ENCODE results near the gene SLC2A2. TPM values are rescaled to one million over a fixed set of nuclear protein-coding genes. Genes with fewer than 3 reads are reported as not detected.
"Not testable (repeated sequence)": the region's sequence is repeated elsewhere in the genome, so short reads cannot be mapped to it uniquely, and the experiment has no call there.

SLC2A2 gene
- total RNA-seq, 1 donor from 2014 or later: not detected

DNA sequence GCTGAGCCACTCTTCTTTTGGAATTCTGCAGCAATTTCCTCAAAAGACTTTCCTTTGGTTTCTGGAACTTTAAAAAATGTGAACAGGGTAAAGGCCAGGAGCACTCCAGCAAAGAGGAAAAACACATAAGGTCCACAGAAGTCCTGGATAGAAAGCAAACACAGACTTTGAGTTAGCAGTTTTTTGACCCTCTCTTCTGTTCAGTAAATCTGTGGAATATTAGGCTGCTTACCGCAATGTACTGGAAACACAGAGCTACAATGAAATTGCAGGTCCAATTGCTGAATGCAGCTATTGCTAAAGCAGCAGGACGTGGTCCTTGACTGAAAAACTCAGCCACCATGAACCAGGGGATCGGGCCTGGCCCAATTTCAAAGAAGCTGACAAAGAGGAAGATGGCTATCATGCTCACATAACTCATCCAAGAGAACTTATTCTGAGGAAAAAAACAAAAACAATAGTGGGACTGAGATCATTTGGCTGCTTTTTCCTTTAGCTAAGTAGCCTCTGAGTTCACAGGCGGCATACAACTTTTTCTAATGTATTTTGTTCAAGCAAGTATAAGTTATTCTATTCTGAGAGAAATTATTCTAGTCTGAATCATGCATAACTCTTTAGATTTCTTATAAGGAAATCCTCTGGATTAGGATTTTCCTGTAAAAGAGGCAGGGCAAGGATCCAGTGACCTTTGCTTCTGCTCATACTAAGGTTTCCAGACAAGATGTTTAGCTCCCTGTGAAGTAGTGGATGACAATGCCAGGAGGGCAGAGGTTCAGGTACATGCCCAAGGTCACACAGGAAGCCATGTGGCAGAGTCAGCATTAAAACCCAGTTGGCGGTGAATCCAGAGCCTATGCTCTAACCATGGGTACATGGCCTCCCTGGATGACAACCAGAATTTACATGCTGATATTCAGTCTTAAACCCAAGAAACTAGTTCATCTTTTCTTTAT, 28.3 kb downstream of the SLC2A2 start:
- ATAC-seq (no peak), DNase-seq (no peak)
- intact Hi-C loops (cut with micrococcal nuclease): no loop called here

GRCh38 chr3:170992854-170993253, 33.7 kb downstream of the SLC2A2 start:
- ATAC-seq (no peak), DNase-seq (no peak)
- intact Hi-C loops (cut with micrococcal nuclease): no loop called here

DNA sequence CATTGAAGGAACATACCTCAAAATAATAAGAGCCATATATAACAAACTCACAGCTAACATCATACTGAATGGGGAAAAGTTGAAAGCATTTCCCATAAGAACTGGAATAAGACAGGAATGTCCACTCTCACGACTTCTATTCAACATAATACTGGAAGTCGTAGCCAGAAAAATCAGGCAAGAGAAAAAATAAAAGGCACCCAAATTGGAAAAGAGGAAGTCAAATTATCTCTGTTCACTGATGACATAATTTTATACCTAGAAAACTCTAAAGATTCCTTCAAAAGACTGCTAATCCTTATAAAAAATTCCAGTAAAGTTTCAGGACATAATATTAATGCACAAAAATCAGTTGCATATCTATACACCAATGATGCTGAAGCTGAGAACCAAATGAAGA, 34.9 kb downstream of the SLC2A2 start:
- ATAC-seq (no peak), DNase-seq (no peak)
- intact Hi-C loops (cut with micrococcal nuclease): no loop called here

- DNase-seq (no peak), ATAC-seq (no peak)
- intact Hi-C loops (cut with micrococcal nuclease): no loop called here
Observed at GRCh38 chr3:170989100-170989648, 37.3 kb downstream of the SLC2A2 start.

DNA sequence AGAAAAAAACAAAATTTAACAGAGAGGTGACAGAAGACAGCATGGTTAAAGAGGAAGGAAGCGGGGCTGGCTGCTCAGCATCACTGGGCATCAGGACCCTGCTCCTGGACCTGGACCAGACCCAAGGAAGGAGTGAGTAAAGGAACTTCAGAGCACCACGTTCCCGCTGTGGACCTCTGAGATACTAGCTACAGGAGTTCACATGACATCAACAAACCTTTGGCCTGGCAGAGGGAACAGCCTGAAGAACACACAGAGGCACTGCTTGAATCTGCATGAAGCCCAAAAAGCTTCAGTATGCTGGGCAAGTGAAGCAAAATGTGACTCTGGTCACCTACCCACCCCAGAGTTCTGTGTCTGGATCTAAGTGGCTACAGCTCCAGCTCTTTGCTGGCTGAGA, 38.1 kb downstream of the SLC2A2 start:
- no peak for ATAC-seq
- no peak for DNase-seq
- intact Hi-C loops (cut with micrococcal nuclease): no loop called here

GRCh38 chr3:170985304-170985703, 41.2 kb downstream of the SLC2A2 start:
- intact Hi-C loops (cut with micrococcal nuclease): no loop called here
- ATAC-seq (no peak), DNase-seq (no peak)

DNA sequence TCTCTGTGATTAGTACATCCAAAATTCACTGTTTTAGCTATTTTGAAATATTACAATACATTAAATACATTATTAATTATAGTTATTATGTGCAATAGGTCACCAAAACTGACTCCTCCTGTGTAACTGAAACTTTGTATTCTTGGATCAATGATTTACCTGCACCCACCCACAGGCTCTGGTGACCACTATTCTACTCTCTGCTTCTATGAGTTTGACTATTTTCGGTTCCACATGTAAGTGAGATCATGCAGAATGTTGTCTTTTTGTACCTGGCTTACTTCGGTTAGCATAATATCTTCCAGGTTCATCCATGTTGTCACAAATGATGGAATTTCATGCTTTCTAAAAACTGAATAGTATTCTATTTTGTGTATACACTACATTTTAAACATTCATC, 43.8 kb downstream of the SLC2A2 start:
- intact Hi-C loops (cut with micrococcal nuclease): no loop called here
- ATAC-seq: no peak
- DNase-seq: no peak

- intact Hi-C loops (cut with micrococcal nuclease): no loop called here
- ATAC-seq (no peak), DNase-seq (no peak)
Observed at GRCh38 chr3:170980399-170980798, 46.1 kb downstream of the SLC2A2 start.

DNA sequence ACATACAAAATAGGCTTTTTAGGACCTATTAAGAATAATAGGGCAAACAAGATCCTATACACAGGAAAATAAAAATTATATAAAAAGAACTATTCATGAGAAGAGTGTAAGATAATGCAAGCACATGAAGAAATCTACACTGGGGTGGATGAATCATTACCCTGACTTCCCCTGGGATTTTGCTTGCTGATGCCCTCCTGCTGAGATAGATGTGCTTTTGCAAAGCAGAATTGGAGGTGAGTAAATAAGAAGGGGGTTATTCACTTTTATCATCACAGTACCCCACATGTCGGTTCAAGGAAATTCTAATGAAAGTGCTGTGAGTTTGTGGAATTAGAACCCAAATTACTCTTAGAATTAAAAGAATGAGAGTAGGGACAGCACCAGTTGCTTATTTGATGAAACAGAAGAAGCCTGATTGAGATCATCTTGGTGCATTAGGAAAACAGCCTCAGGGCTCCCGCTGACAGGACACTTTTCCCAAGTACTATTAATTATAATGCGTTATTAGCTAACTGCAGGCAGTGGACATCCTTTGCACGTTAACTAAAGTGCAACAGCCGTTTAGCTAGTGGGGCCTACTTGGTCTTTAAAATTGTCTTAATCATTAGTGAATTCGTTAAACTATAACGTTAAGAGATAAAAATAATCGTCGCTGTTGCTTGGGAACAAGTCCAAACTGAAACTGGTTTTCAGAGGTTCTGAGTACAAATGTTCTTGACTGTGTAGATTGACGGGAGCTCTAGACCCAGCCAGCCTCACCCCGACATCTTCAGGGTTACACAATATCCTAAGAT, 48.4 kb downstream of the SLC2A2 start:
- ATAC-seq (no peak), DNase-seq (no peak)
- intact Hi-C loops (cut with micrococcal nuclease): no loop called here

GRCh38 chr3:170976190-170976519, 50.4 kb downstream of the SLC2A2 start:
- ATAC-seq (no peak), DNase-seq (no peak)
- intact Hi-C loops (cut with micrococcal nuclease): no loop called here

DNA sequence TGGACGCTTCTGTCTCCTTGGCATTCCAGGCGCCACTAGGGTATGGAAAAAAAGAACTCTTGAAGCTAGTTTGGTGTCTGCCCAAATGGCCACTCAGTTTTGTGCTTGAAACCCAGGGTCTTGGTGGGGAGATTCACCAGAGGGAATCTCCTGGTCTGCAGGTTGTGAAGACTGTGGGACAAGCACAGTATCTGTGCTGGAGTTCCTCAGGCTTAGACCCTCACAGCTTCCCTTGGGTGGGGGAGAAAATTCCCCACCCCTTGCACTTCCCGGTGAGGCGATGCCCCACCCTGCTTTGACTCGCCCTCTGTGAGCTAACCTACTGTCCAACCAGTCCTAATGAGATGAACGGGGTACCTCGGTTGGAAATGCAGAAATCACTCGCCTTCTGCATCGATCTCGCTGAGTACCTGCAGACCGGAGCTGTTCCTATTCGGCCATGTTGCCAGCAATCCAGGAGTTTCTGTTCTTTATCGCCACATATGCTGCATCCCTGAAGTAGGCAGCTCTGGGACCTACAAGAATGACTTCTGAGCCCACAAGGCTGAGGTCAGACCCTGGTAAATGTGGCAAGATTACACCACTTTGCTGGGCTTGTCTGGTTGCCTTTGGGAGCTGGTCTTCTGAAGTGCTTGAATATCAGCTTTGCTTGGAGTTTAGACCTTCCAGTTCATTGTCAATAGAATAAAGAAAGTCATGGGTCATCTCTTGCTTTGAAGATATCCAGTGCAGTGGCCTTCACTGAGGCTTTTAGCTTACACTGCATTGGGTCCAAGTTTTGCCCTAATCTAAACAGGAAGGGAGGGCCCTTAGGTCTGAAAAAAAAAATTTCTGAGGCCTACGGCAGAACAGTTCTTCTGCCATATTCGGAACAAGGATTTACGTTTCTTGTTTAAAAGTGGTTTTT, 51.0 kb downstream of the SLC2A2 start:
- intact Hi-C loops (cut with micrococcal nuclease): no loop called here
- DNase-seq: no peak
- no peak for ATAC-seq

DNA sequence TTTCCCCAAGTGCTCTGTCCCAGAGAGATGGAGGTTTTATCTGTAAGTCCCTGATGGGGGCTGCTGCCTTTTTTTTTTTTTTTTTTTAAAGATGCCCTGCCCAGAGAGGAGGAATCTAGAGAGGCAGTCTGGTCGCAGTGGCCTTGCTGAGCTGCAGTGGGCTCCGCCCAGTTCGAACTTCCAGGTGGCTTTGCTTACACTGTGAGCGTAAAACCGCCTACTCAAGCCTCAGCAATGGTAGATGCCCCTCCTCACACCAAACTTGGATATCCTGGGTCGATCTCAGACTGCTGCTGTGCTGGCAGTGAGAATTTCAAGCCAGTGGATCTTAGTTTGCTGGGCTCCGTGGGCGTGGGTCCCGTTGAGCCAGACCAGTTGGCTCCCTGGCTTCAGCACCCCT, 51.6 kb downstream of the SLC2A2 start:
- ATAC-seq (no peak), DNase-seq (no peak)
- intact Hi-C loops (cut with micrococcal nuclease): no loop called here

DNA sequence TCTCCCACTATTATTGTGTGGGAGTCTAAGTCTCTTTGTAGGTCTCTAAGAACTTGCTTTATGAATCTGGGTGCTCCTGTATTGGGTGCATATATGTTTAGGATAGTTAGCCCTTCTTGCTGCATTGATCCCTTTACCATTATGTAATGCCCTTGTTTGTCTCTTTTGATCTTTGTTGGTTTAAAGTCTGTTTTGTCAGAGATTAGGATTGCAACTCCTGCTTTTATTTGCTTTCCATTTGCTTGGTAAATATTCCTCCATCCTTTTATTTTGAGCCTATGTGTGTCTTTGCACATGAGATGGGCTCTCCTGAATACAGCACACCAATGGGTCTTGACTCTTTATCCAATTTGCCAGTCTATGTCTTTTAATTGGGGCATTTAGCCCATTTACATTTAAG, 53.6 kb downstream of the SLC2A2 start:
- intact Hi-C loops (cut with micrococcal nuclease); DNase-seq; ATAC-seq: not testable (repeated sequence)

DNA sequence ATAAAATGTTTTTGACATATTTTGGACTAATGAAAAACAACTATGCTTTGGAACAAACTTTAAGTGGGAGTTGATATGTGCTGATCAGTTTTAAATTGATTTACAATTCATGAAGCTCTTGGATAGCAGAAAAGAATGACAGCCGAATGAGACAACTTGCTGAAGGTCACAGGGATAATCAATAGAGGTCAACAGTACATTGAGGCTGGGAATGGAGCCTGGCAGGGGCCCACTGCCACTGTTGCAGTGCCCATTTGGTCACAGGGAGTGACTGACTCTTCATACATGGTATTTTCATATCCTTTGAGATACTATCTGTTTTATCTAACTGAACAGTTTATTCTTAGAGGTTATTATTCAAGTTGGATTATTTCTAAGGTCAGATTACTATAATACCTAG, 59.4 kb downstream of the SLC2A2 start:
- DNase-seq (no peak), ATAC-seq (no peak)
- intact Hi-C loops (cut with micrococcal nuclease): no loop called here

DNA sequence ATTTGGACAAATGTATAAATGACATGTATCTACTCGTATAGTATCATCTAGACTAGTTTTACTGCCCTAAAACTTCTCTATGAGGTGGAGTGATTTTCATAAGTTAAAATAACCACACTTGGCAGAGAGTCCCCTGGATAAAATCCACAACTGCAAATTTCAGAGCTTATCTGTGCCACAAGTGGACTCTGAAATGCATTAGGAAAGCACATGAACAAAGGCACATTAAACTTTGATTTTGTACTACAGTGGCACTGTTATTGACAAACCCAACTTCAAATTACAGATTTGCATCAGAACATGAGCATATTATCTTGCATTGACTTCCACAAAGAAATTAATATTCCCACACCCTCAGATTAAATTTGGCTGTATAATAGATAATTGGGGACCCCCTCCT, 60.0 kb downstream of the SLC2A2 start:
- DNase-seq (no peak), ATAC-seq (peak; percentile 38)
- intact Hi-C loops (cut with micrococcal nuclease): no loop called here

DNA sequence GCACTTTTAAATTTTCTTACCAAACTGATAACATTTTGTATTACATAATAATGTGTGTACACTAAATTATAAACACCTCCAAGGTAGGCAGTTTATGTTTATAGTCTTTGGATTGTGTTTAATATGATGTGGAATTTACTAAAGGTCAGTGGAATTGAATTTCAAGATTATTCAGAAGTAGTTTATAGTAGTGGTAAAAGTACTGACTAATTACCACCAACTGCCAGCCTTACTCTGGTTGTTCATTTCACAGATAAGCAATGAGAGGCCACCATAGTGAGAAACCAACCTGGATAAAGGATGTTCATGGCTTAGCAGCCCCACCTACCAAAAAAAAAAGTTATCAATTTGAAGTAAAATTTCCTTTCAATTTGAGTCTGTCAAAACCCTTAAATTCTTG, 64.1 kb downstream of the SLC2A2 start:
- intact Hi-C loops (cut with micrococcal nuclease): loop anchor here (5.0 kb wide), 1 partner anchor 605 kb away; no protein-coding TSS in a partner anchor
- no peak for ATAC-seq

DNA sequence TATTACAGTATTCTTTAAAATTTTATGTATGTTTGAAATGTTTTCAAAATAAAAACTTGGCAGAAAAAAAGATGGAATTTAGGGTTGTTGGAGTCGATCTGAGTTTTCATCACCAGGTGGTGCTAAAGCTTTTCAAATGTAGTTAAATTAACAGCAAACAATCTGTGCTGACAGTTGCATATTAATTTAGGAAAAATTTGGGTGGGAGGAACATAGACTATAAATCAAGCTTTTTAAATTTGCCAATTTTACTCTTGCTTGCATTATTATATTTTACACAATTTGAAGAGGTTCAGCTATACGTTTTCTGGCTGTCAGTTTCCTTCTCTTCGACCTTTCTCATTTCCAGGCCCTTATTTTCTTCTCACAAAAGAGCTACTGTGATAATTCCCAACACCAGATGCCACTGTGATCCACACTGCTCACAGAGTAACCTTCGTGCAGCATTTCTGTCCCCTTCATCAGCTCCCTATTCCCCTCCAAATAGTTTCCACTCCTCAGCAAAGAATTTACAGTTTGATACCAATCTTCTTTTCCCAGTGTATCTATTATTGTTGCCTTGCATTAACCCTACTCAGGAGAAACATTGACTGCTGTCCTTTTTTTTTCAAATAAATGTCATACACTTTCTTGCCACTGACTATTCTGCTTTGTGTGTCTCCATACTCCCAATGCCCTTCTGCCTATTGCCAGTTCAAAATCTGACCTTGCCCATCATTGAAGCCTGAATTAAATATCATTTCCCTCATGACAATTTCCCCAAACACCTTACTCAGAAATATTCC, 64.7 kb downstream of the SLC2A2 start:
- peak; percentile 29 for ATAC-seq
- no peak for DNase-seq
- intact Hi-C loops (cut with micrococcal nuclease): loop anchor here (5.0 kb wide), 1 partner anchor 605 kb away; no protein-coding TSS in a partner anchor

More for the DNA sequence above, 64.1 kb downstream of the SLC2A2 start:
- DNase-seq: no peak

DNA sequence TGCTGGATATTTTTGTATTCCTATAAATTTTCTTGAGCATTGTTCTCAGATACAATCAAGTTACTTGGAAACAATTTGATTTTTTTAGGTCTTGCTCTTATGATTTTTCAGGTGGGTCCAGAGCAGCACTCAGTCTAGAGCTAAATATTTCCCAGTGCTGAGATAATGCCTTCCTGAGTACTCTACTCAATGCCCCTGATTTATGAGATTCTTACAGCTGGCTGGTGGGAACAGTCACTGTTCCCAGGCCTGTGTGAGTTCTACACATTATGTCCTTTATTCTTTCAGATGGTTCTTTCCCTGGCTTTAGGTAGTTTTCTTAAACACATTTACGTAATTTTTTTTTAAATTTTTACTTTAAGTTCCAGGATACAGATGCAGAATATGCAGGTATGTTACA, 67.1 kb downstream of the SLC2A2 start:
- intact Hi-C loops (cut with micrococcal nuclease): no loop called here
- no peak for DNase-seq
- ATAC-seq: no peak
